Measurements from ENCODE around the gene ZNF678.
"Not testable (repeated sequence)": the region's sequence is repeated elsewhere in the genome, so short reads cannot be mapped to it uniquely, and the experiment has no call there.

The ZNF678 gene

GRCh38 chr1:227547310-227548118, 15.8 kb upstream of the ZNF678 start:
- H3K4me3 ChIP-seq (ENCODE audit: low read depth in 1 of 2, low read length in 1 of 2), result no peak overlapping the region

GRCh38 chr1:227548119-227548397, 15.3 kb upstream of the ZNF678 start:
- Histone ChIP-seq H3K4me1 (ENCODE audit: control insufficient read depth in 1 of 2, insufficient read depth in 1 of 2, low read depth in 1 of 2, low read length in 1 of 2) (no peaks in the 10 kb centered on the region), H3K9me3 (no peaks in the 10 kb centered on the region), H3K36me3 (no peaks in the 10 kb centered on the region), H3K4me3 (ENCODE audit: low read depth in 1 of 2, low read length in 1 of 2) (no peak overlapping the region), H3K27ac (no peak overlapping the region), H3K27me3 (no peaks in the 10 kb centered on the region)
- no peak for TF ChIP-seq CTCF (IDR thresholded peaks at IDR 0.05)

More at GRCh38 chr1:227547310-227548118, 15.8 kb upstream of the ZNF678 start:
- peaks cover 3% of the 10 kb centered on the region in 2 experiments for H3K4me1 ChIP-seq (ENCODE audit: control insufficient read depth in 1 of 2, insufficient read depth in 1 of 2, low read depth in 1 of 2, low read length in 1 of 2)
- no peak overlapping the region for H3K27ac ChIP-seq
- no peak for TF ChIP-seq CTCF (IDR thresholded peaks at IDR 0.05)
- H3K36me3 ChIP-seq, result no peaks in the 10 kb centered on the region
- H3K27me3 ChIP-seq, result peaks cover 3% of the 10 kb centered on the region
- no peaks in the 10 kb centered on the region for H3K9me3 ChIP-seq

GRCh38 chr1:227548448-227548847, 14.9 kb upstream of the ZNF678 start:
- Histone ChIP-seq H3K27ac (no peak overlapping the region), H3K27me3 (no peaks in the 10 kb centered on the region), H3K4me3 (ENCODE audit: low read depth in 1 of 2, low read length in 1 of 2) (no peak overlapping the region), H3K9me3 (no peaks in the 10 kb centered on the region), H3K4me1 (ENCODE audit: control insufficient read depth in 1 of 2, insufficient read depth in 1 of 2, low read depth in 1 of 2, low read length in 1 of 2) (no peaks in the 10 kb centered on the region), H3K36me3 (no peaks in the 10 kb centered on the region)
- no peak for TF ChIP-seq CTCF (IDR thresholded peaks at IDR 0.05)

- no peak for TF ChIP-seq CTCF (IDR thresholded peaks at IDR 0.05)
- no peaks in the 10 kb centered on the region for H3K4me1 ChIP-seq (ENCODE audit: control insufficient read depth in 1 of 2, insufficient read depth in 1 of 2, low read depth in 1 of 2, low read length in 1 of 2)
- H3K36me3 ChIP-seq, result no peaks in the 10 kb centered on the region
- no peak overlapping the region for H3K27ac ChIP-seq
- no peaks in the 10 kb centered on the region for H3K27me3 ChIP-seq
- H3K4me3 ChIP-seq (ENCODE audit: low read depth in 1 of 2, low read length in 1 of 2), result no peak overlapping the region
- no peaks in the 10 kb centered on the region for H3K9me3 ChIP-seq
These were observed 13.5 kb upstream of the ZNF678 start for GRCh38 chr1:227549892-227550291.

GRCh38 chr1:227551881-227552280, 11.5 kb upstream of the ZNF678 start:
- not testable (repeated sequence) for H3K4me3 ChIP-seq (ENCODE audit: low read depth in 1 of 2, low read length in 1 of 2); H3K36me3 ChIP-seq; H3K9me3 ChIP-seq; H3K4me1 ChIP-seq (ENCODE audit: control insufficient read depth in 1 of 2, insufficient read depth in 1 of 2, low read depth in 1 of 2, low read length in 1 of 2); H3K27ac ChIP-seq; H3K27me3 ChIP-seq

- peaks cover 50% of the 10 kb centered on the region for H3K27me3 ChIP-seq
- no peak overlapping the region for H3K27ac ChIP-seq
- TF ChIP-seq CTCF (IDR thresholded peaks at IDR 0.05), result no peak
- H3K4me3 ChIP-seq (ENCODE audit: low read depth in 1 of 2, low read length in 1 of 2), result no peak overlapping the region
- no peaks in the 10 kb centered on the region for H3K9me3 ChIP-seq
- no peaks in the 10 kb centered on the region for H3K4me1 ChIP-seq (ENCODE audit: control insufficient read depth in 1 of 2, insufficient read depth in 1 of 2, low read depth in 1 of 2, low read length in 1 of 2)
- no peaks in the 10 kb centered on the region for H3K36me3 ChIP-seq
These were observed 7.1 kb upstream of the ZNF678 start for GRCh38 chr1:227556288-227556687.
